ENCODE measurements around the gene MUC5B.
A peak's percentile ranks its signal among the peaks of the same experiment; 100 is the strongest.
"Not testable (repeated sequence)": the region's sequence is repeated elsewhere in the genome, so short reads cannot be mapped to it uniquely, and the experiment has no call there.

MUC5B gene

DNA sequence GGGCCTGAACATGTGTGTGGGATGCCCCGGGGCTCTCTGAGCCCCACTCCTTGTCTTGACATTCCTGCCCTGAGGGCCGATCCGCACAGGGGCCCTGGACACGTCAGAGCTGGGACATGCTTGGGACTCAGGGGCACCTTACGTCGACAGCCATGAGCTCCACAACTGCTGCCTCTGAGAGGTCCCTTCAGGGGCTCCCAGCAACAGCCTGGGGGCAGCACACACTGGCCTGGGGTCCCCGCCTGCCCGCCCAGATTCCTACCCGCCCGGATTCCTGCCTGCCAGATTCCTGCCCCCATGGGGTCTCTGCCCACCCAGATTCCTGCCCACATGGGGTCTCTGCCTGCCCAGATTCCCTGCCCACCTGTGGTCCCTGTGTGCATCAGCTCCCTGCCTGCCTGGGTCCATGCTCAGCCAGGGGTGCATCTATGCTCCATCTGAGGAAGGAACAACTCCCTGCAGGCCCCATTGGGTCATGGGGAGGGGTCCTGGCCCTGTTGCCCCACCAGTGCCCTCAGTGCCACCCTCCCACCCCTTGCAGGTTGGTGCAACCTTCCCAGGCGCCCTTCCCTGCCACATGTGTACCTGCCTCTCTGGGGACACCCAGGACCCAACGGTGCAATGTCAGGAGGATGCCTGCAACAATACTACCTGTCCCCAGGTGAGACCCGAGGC lies 35.7 kb downstream of the MUC5B start:
- ATAC-seq (replicated peaks): no peak
- no peak for DNase-seq
- no peak overlapping the region for H3K27ac Mint-ChIP-seq
- no peaks in the 10 kb centered on the region for H3K27me3 Mint-ChIP-seq
- peaks cover 10 to 13% of the 10 kb centered on the region in 2 donors for H3K4me1 Mint-ChIP-seq
- no peaks in the 10 kb centered on the region for H3K9me3 Mint-ChIP-seq
- peaks cover 3 to 5% of the 10 kb centered on the region in 2 donors for H3K36me3 Mint-ChIP-seq
- no peak overlapping the region for H3K4me3 Mint-ChIP-seq

DNA sequence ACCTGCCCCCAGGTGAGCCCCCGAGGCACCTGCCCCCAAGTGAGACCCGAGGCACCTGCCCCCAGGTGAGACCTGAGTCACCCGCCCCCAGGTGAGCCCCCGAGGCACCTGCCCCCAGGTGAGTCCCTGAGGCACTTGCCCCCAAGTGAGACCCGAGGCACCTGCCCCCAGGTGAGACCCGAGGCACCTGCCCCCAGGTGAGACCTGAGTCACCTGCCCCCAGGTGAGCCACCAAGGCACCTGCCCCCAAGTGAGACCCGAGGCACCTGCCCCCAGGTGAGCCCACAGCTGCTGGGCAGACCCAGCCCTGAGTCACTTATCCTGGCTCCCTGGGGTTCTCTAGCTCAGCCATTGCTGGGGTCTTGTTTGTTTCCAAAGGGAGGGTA lies 36.2 kb downstream of the MUC5B start:
- no peak overlapping the region for H3K4me3 Mint-ChIP-seq
- H3K4me1 Mint-ChIP-seq: peaks cover 10 to 13% of the 10 kb centered on the region in 2 donors
- no peak overlapping the region for H3K27ac Mint-ChIP-seq
- no peaks in the 10 kb centered on the region for H3K9me3 Mint-ChIP-seq
- ATAC-seq (replicated peaks): no peak
- H3K36me3 Mint-ChIP-seq: peaks cover 3 to 5% of the 10 kb centered on the region in 2 donors
- H3K27me3 Mint-ChIP-seq: no peaks in the 10 kb centered on the region
- DNase-seq: no peak

DNA sequence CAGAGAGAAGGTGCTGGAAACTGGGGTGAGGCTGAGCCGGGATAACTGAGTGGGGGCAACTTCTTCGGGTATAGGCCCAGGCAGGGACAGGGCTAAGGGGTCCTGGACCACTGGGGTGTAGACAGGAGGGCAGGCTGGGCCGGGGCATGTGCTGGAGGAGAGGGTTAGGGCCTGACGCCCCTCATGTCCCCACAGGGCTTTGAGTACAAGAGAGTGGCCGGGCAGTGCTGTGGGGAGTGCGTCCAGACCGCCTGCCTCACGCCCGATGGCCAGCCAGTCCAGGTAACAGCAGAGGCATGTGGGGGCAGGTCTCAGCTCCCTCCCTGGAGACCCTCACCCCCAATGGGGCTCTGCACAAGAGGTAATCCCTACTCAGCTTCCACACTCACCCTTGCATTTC lies 36.7 kb downstream of the MUC5B start:
- Mint-ChIP-seq H3K27ac (no peak overlapping the region), H3K36me3 (peaks cover 7 to 8% of the 10 kb centered on the region in 2 donors), H3K27me3 (no peaks in the 10 kb centered on the region), H3K4me3 (no peak overlapping the region), H3K9me3 (peaks cover 2 to 3% of the 10 kb centered on the region in 2 donors), H3K4me1 (peaks cover 12 to 16% of the 10 kb centered on the region in 2 donors)
- DNase-seq (no peak), ATAC-seq (replicated peaks) (no peak)

DNA sequence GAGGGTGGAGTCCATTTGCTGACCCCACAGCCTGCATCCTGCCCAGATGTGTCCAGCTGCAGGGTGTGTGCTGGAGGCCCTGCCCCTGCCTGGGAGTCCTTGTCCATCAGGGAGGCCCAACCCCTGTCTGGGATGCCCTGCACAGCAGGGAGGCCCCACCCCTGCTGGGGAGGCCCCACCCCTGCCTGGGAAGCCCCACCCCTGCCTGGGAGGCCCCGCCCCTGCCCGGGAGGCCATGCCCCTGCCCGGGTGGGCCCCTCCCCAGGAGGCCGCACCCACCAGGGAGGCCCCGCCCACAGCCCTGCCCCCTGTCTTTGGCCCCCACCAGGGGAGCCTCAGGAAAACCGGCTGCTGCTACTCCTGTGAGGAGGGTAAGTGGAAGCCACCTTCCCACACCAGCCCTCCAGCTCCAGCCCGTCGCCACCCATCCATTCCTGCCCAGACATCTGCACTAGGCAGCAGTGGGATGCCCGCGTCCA lies 37.2 kb downstream of the MUC5B start:
- ATAC-seq (replicated peaks) (peak in 1 of 2 donors; percentile 24), DNase-seq (no peak)
- H3K9me3 Mint-ChIP-seq: peaks cover 7 to 8% of the 10 kb centered on the region in 2 donors
- H3K27ac Mint-ChIP-seq: peak overlapping the region; percentile 74
- H3K4me3 Mint-ChIP-seq: no peak overlapping the region
- H3K4me1 Mint-ChIP-seq: peaks cover 16 to 21% of the 10 kb centered on the region in 2 donors
- H3K27me3 Mint-ChIP-seq: no peaks in the 10 kb centered on the region
- peaks cover 12 to 13% of the 10 kb centered on the region in 2 donors for H3K36me3 Mint-ChIP-seq

DNA sequence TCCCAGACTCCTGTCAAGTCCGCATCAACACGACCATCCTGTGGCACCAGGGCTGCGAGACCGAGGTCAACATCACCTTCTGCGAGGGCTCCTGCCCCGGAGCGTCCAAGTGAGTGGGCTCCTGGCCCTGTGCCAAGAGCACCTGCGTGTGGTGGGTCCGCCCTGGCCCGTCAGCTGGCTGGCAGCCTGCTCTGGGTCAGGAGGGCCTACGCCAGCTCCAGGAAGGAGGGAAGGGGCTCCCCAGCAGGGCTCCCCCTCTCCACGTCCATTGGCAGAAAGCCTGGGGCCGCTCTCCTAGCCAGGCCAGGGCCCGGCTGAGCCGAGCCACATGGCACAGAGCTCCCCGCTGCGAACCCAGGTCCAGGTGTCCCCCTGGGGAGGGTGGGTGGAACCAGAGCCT lies 37.8 kb downstream of the MUC5B start:
- H3K36me3 Mint-ChIP-seq: peaks cover 14 to 18% of the 10 kb centered on the region in 2 donors
- peaks cover 12% of the 10 kb centered on the region in 2 donors for H3K9me3 Mint-ChIP-seq
- no peak overlapping the region for H3K4me3 Mint-ChIP-seq
- H3K27me3 Mint-ChIP-seq: no peaks in the 10 kb centered on the region
- no peak for DNase-seq
- peaks cover 16 to 21% of the 10 kb centered on the region in 2 donors for H3K4me1 Mint-ChIP-seq
- no peak for ATAC-seq (replicated peaks)
- H3K27ac Mint-ChIP-seq: peak overlapping the region; percentile 74

DNA sequence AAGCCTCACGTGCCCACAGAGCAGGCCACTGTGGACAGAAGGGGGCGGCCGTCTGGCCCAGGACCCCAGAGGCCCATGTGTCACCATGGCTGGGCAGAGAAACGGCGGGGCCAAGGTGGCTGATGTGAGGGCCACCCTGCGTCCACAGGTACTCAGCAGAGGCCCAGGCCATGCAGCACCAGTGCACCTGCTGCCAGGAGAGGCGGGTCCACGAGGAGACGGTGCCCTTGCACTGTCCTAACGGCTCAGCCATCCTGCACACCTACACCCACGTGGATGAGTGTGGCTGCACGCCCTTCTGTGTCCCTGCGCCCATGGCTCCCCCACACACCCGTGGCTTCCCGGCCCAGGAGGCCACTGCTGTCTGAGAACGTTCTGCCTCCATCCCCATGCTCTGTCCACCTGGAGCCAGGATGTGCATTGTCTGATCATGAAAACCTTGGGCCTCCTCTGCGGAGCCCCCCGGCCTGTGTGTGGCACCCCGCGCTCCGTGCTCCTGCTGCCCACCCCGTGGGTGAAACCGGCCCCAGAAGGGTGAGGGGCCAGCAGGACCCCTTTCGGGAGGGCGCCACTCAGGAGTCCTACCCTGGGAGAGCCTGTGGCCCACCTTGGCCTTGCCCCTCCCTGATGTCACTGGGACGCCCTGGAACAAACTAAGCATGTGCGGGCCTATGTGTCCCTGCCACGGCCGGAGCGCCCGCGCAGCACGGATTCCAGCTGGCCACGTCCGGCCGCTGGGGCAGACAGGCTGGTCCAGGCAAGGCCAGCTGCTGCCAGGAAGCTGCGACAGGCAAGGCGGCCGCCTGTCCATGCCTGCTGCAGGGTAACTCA lies 38.6 kb downstream of the MUC5B start:
- H3K9me3 Mint-ChIP-seq: peaks cover 12 to 13% of the 10 kb centered on the region in 2 donors
- no peak for ATAC-seq (replicated peaks)
- no peaks in the 10 kb centered on the region for H3K27me3 Mint-ChIP-seq
- no peak for DNase-seq
- peaks cover 18 to 24% of the 10 kb centered on the region in 2 donors for H3K36me3 Mint-ChIP-seq
- peak overlapping the region; percentile 68 for H3K27ac Mint-ChIP-seq
- H3K4me3 Mint-ChIP-seq: peak overlapping the region; percentile 80 to 87
- H3K4me1 Mint-ChIP-seq: peaks cover 16 to 21% of the 10 kb centered on the region in 2 donors

DNA sequence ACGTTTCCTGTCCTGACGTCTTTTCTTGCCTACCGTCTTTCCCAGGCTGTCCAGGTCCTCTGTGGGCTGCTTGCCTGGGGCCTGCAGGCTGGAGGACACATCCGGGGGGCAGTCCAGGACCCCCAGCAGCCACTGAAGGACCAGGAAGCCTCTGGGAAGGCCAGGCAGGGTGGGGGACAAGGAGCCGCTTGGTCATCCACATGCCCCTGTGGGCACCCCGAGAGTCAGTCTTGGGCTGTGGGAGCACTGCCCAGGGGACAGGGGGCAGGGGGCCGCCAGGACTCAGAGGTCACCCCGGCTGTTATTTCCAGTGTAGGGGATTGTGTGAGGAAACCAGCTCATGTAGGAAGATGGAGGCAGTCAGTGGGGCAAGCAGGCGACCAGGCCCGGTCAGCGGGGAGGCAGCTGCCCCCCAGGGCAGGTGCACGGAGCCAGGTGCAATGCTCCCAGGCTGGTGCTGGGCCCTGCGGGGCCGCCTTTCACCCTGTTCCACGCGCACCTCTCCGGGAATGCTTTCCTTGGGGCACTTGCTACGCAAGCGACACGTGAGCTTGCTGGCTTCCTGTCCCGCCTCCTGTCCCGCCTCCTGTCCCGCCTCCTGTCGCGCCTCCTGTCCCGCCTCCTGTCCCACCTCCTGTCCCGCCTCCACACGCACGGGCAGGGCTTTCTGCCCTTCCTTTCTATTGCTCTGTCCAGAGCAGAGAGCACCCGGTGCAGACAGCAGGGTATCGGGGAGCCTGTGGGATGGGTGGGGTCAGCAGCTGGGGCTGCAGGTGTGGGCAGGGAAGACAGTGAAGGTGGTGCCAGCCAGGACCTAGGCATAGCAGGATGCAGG lies 39.5 kb downstream of the MUC5B start:
- Mint-ChIP-seq H3K4me3 (peak overlapping the region; percentile 80 to 87), H3K4me1 (peaks cover 16 to 27% of the 10 kb centered on the region in 2 donors), H3K36me3 (peaks cover 28 to 33% of the 10 kb centered on the region in 2 donors), H3K9me3 (peaks cover 16% of the 10 kb centered on the region in 2 donors), H3K27ac (peak overlapping the region; percentile 68), H3K27me3 (no peaks in the 10 kb centered on the region)
- ATAC-seq (replicated peaks) (peak; percentile 95 to 96), DNase-seq (peak; percentile 84)

DNA sequence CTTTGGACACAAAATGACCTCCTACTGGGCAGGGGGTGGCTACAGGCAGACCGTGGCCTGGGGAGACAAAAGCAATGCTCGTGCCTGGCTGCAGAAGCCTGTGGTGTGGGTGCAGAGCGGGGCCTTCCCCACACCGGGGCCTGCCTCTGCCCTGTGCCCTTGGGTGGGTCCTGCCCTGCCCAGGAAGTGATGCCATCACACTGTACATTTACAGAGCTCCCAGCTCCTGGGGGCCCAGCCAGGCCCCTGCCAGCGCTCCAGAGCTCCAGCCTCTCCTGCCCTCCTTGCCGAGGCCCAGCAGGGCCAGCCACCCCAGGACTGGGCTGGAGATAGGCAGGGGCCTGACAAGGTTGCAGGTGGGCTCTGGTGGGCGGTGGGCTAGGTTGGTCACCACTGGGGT lies 40.1 kb downstream of the MUC5B start:
- Mint-ChIP-seq H3K27ac (peak overlapping the region; percentile 68), H3K9me3 (peaks cover 16% of the 10 kb centered on the region in 2 donors), H3K36me3 (peaks cover 28 to 34% of the 10 kb centered on the region in 2 donors), H3K4me1 (peaks cover 16 to 27% of the 10 kb centered on the region in 2 donors), H3K4me3 (peak overlapping the region; percentile 80 to 87), H3K27me3 (no peaks in the 10 kb centered on the region)
- ATAC-seq (replicated peaks) (peak; percentile 36 to 49), DNase-seq (no peak)

DNA sequence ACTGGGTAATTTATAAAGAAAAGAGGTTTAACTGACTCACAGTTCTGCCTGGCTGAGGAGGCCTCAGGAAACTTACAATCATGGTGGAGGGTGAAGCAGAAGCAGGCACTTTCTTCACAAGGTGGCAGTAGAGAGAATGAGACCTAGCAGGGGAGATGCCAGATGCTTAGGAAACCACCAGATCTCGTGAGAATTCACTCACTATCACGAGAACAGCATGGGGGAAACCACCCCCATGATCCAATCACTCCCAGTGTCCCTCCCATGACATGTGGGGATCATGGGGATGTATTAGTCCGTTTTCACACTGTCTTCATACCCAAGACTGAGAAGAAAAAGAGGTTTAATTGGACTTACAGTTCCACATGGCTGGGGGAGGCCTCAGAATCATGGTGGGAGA lies 41.6 kb downstream of the MUC5B start:
- H3K4me3 Mint-ChIP-seq, H3K27me3 Mint-ChIP-seq, H3K27ac Mint-ChIP-seq: not testable (repeated sequence)
- H3K4me1 Mint-ChIP-seq: peaks cover 14 to 27% of the 10 kb centered on the region in 2 donors
- H3K9me3 Mint-ChIP-seq: peaks cover 16% of the 10 kb centered on the region in 2 donors
- H3K36me3 Mint-ChIP-seq: peaks cover 28 to 38% of the 10 kb centered on the region in 2 donors
- DNase-seq (peak; percentile 22), ATAC-seq (replicated peaks) (peak in 1 of 2 donors; percentile 18)

DNA sequence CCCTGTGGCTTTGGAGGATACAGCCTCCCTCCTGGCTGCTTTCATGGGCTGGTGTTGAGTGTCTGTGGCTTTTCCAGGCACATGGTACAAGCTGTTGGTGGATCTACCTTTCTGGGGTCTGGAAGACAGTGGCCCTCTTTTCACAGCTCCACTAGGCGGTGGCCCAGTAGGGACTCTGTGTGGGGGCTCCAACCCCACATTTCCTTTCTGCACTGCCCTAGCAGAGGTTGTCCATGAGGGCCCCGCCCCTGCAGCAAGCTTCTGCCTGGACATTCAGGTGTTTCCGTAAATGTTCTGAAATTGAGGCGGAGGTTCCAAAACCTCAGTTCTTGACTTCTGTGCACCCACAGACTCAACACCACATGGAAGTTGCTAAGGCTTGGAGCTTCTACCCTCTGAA lies 42.6 kb downstream of the MUC5B start:
- Mint-ChIP-seq H3K4me1 (peaks cover 14 to 27% of the 10 kb centered on the region in 2 donors), H3K9me3 (peaks cover 16% of the 10 kb centered on the region in 2 donors), H3K36me3 (peaks cover 33 to 44% of the 10 kb centered on the region in 2 donors)
- not testable (repeated sequence) for H3K27ac Mint-ChIP-seq; ATAC-seq (replicated peaks); H3K4me3 Mint-ChIP-seq; DNase-seq; H3K27me3 Mint-ChIP-seq

DNA sequence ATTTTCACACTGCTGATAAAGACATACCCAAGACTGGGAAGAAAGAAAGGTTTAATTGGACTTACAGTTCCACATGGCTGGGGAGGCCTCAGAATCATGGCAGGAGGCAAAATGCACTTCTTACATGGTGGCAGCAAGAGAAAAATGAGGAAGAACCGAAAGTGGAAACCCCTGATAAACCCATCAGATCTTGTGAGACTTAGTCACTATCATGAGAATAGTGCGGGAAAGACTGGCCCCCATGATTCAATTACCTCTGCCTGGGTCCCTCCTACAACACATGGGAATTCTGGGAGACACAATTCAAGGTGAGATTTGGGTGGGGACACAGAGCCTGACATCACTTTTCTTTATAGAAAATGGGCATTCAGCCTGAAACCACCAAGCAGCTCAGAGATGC lies 44.1 kb downstream of the MUC5B start:
- Mint-ChIP-seq H3K27ac (peak overlapping the region; percentile 3), H3K36me3 (peaks cover 32 to 48% of the 10 kb centered on the region in 2 donors), H3K4me1 (peaks cover 13 to 25% of the 10 kb centered on the region in 2 donors), H3K9me3 (peaks cover 16% of the 10 kb centered on the region in 2 donors)
- not testable (repeated sequence) for H3K4me3 Mint-ChIP-seq; ATAC-seq (replicated peaks); H3K27me3 Mint-ChIP-seq; DNase-seq

DNA sequence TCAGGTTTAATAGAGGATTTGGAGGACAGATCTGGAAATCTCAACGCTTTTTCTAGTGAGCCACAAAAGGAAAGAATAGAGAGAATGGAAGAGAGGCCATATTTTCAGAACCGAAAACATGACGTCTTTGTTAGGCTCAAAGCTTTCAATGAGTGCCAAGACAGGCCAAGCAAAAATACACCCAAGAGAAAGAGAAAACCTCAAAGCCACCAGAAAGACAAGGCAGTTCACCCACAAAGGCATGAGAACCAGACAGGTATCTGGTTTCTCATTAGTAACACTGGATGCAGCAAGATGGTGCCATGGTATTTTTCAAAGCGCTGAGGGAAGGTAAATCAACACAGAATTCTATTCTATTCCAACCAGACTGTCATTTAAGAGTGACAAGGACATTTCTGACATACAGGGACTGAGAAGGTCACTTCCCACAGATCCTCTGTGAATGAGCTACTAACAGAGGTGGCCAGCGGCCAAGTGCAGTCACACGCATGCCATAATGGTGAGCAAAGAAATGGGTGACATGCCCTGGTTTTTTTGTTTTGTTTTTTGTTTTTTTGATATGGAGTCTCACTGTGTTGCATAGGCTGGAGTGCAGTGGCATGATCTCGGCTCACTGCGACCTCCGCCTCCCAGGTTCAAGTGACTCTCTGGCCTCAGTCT lies 44.7 kb downstream of the MUC5B start:
- DNase-seq (no peak), ATAC-seq (replicated peaks) (no peak)
- H3K4me1 Mint-ChIP-seq: peaks cover 8 to 19% of the 10 kb centered on the region in 2 donors
- H3K9me3 Mint-ChIP-seq: peaks cover 16% of the 10 kb centered on the region in 2 donors
- no peaks in the 10 kb centered on the region for H3K27me3 Mint-ChIP-seq
- peaks cover 33 to 48% of the 10 kb centered on the region in 2 donors for H3K36me3 Mint-ChIP-seq
- H3K4me3 Mint-ChIP-seq: no peak overlapping the region
- H3K27ac Mint-ChIP-seq: no peak overlapping the region

DNA sequence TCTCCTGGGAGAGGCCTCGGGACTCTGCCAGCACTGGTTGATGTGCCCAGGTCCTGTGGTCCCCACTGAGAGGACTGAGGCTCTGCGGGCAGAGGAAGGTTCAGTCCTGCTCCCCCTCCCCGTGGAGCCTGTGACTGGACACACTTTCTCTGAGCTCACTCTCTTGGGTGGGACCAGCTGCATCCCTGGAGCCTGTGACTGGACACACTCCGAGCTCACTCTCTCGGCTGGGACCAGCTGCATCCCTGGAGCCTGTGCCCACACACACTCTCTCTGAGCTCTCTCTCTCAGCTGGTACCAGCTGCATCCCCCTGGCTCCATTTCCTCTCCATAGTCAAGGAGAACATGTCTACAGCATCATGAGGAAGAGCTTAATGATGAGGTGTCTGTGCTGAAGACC lies 47.1 kb downstream of the MUC5B start:
- no peak for ATAC-seq (replicated peaks)

More for the DNA sequence above, 47.1 kb downstream of the MUC5B start:
- Mint-ChIP-seq H3K4me3 (no peak overlapping the region), H3K27me3 (no peaks in the 10 kb centered on the region), H3K27ac (no peak overlapping the region), H3K9me3 (peaks cover 9 to 10% of the 10 kb centered on the region in 2 donors), H3K4me1 (peaks cover 1 to 7% of the 10 kb centered on the region in 2 donors), H3K36me3 (peaks cover 33 to 43% of the 10 kb centered on the region in 2 donors)
- DNase-seq: no peak

All from stimulated activated naive B cell treated with anti-CD40 and anti-IgM and Interleukin-4, amounts not matched to agents 10 μg/mL and 1 μg/mL and 100 μg/mL, for 72 hours (primary cell).